Activated CD8-positive, alpha-beta memory T cell treated with anti-CD3 and anti-CD28 coated beads for 1 hour (primary cell): ENCODE measurements around the gene PRRT1B.
A peak's percentile ranks its signal among the peaks of the same experiment; 100 is the strongest.
"Not testable (repeated sequence)": the region's sequence is repeated elsewhere in the genome, so short reads cannot be mapped to it uniquely, and the experiment has no call there.

ENCODE experiments used
- DNase-seq, 2 donors: peaks; one replicate each; pipeline ENCODE4 v3.0.0-alpha.2; 2020; ENCODE audit warnings: low read depth in 1 of 2; ENCODE audit errors: extremely low read depth in 1 of 2

PRRT1B gene

GRCh38 chr9:131545003-131545785 lies at the start of gene PRRT1B:
TSS of gene PRRT1B (plus strand) at chr9:131545523. CDS start at chr9:131545616, 93 bp downstream.
- DNase-seq = no peak

- DNase-seq = no peak
Observed at GRCh38 chr9:131495785-131496184, 49.5 kb upstream of the PRRT1B start.

GRCh38 chr9:131496844-131497405 lies 48.4 kb upstream of the PRRT1B start:
- no peak for DNase-seq

- DNase-seq = no peak
Observed at GRCh38 chr9:131499254-131499767, 46.0 kb upstream of the PRRT1B start.

- DNase-seq = peak; percentile 36 to 53
Observed at GRCh38 chr9:131500377-131500776, 44.9 kb upstream of the PRRT1B start.

GRCh38 chr9:131500939-131501541 lies 44.3 kb upstream of the PRRT1B start:
- DNase-seq = peak in 1 of 2 donors; percentile 30

GRCh38 chr9:131502781-131503625 lies 42.3 kb upstream of the PRRT1B start, which contains the start of gene POMT1:
TSS of gene POMT1 (plus strand) at chr9:131502918. CDS start at chr9:131504219, 1,301 bp downstream.
- DNase-seq = peak; percentile 68 to 80

GRCh38 chr9:131503626-131504465 lies 41.5 kb upstream of the PRRT1B start:
- no peak for DNase-seq

- DNase-seq = no peak
Observed at GRCh38 chr9:131505012-131505411, 40.3 kb upstream of the PRRT1B start.

GRCh38 chr9:131511416-131511815 lies 33.9 kb upstream of the PRRT1B start:
- no peak for DNase-seq

GRCh38 chr9:131511880-131512279 lies 33.4 kb upstream of the PRRT1B start:
- DNase-seq = no peak

GRCh38 chr9:131513177-131513576 lies 32.1 kb upstream of the PRRT1B start:
- no peak for DNase-seq

- DNase-seq = not testable (repeated sequence)
Observed at GRCh38 chr9:131515559-131516031, 29.7 kb upstream of the PRRT1B start.

- no peak for DNase-seq
Observed at GRCh38 chr9:131516100-131516499, 29.2 kb upstream of the PRRT1B start.

- DNase-seq = no peak
Observed at GRCh38 chr9:131516930-131517329, 28.4 kb upstream of the PRRT1B start.

- DNase-seq = no peak
Observed at GRCh38 chr9:131517761-131518190, 27.5 kb upstream of the PRRT1B start.

- no peak for DNase-seq
Observed at GRCh38 chr9:131518553-131518952, 26.8 kb upstream of the PRRT1B start.

- DNase-seq = no peak
Observed at GRCh38 chr9:131520503-131520902, 24.8 kb upstream of the PRRT1B start.

- no peak for DNase-seq
Observed at GRCh38 chr9:131521203-131521602, 24.1 kb upstream of the PRRT1B start.

GRCh38 chr9:131521822-131522221 lies 23.5 kb upstream of the PRRT1B start:
- DNase-seq = no peak
